Peyer's patch (tissue), 4 donors: ENCODE results near the gene CASKIN2. TPM values are rescaled to one million over a fixed set of nuclear protein-coding genes. Genes with fewer than 3 reads are reported as not detected.

ENCODE experiments used
- DNase-seq, 3 donors: peaks; one replicate each; pipeline ENCODE4 v3.0.0-alpha.2; 2017 to 2019
- H3K27ac ChIP-seq, 4 donors: fragments of 200-600 bp; sonication (generic); one replicate each; pipeline ENCODE4 v1.5.1; 2016 to 2019
- H3K27me3 ChIP-seq, 2 donors: fragments of 200-600 bp; sonication (generic); one replicate each; pipeline ENCODE4 v1.5.1; 2019
- H3K36me3 ChIP-seq, 3 donors: fragments of 200-600 bp; sonication (generic); one replicate each; pipeline ENCODE4 v1.5.1; 2016 to 2019
- H3K4me1 ChIP-seq, 4 donors: fragments of 200-600 bp; sonication (generic); one replicate each; pipeline ENCODE4 v1.5.1; 2016 to 2019
- H3K4me3 ChIP-seq, 4 donors: fragments of 200-600 bp; sonication (generic); 1 replicate in 3 of 4; 2 replicates in 1 of 4; pipeline ENCODE4 v1.5.1; 2016 to 2019; ENCODE audit warnings: mild to moderate bottlenecking in 1 of 4
- H3K9me3 ChIP-seq, 4 donors: fragments of 200-600 bp; sonication (generic); one replicate each; pipeline ENCODE4 v1.5.1; 2016 to 2019; ENCODE audit warnings: mild to moderate bottlenecking in 1 of 4
- CTCF ChIP-seq, 6 experiments: fragments of 450-650 bp in 4 of 6; fragments of 200-600 bp in 2 of 6; sonication (generic) in 1 of 6; IDR thresholded peaks; one replicate each; pipeline ENCODE4 v1.5.1; 2017 to 2019; ENCODE audit warnings: antibody characterized with exemption in 6 of 6, mild to moderate bottlenecking in 3 of 6, moderate library complexity in 1 of 6
- POLR2A ChIP-seq, 2 donors: fragments of 450-650 bp; IDR thresholded peaks; one replicate each; pipeline ENCODE4 v1.5.1; 2017; ENCODE audit warnings: antibody characterized with exemption in 2 of 2, mild to moderate bottlenecking in 2 of 2, moderate library complexity in 2 of 2
- total RNA-seq, 4 donors: library from RNA; depleted of rRNA; stranded (reverse); fragments of >200 nt; gene quantifications; one replicate each; pipeline ENCODE4 v1.1.0, GENCODE V29; 2016

CASKIN2 gene
- total RNA-seq, 4 donors from 2014 or later = 12.4 to 24.0 (median 17.3) TPM

- Histone ChIP-seq H3K36me3 (peaks cover 0 to 14% (median 0%) of the 10 kb centered on the region in 3 donors), H3K4me1 (peaks cover 4 to 72% (median 10%) of the 10 kb centered on the region in 4 donors), H3K4me3 (no peak overlapping the region), H3K27ac (peak overlapping the region in 1 of 4 donors; percentile 79), H3K9me3 (no peaks in the 10 kb centered on the region), H3K27me3 (no peaks in the 10 kb centered on the region)
- peak in 1 of 3 donors; percentile 29 for DNase-seq
- TF ChIP-seq POLR2A (IDR thresholded peaks at IDR 0.05) (no peak), CTCF (IDR thresholded peaks at IDR 0.05) (no peak)
Measured at GRCh38 chr17:75536366-75536765, 21.0 kb upstream of the CASKIN2 start.

GRCh38 chr17:75535871-75536270 lies 20.5 kb upstream of the CASKIN2 start:
- H3K4me3 ChIP-seq = no peak overlapping the region
- peaks cover 4 to 72% (median 10%) of the 10 kb centered on the region in 4 donors for H3K4me1 ChIP-seq
- TF ChIP-seq CTCF (IDR thresholded peaks at IDR 0.05) = no peak
- no peak for TF ChIP-seq POLR2A (IDR thresholded peaks at IDR 0.05)
- DNase-seq = no peak
- no peaks in the 10 kb centered on the region for H3K27me3 ChIP-seq
- peak overlapping the region; percentile 20 to 79 (median 59) for H3K27ac ChIP-seq
- no peaks in the 10 kb centered on the region for H3K9me3 ChIP-seq
- H3K36me3 ChIP-seq = peaks cover 0 to 14% (median 0%) of the 10 kb centered on the region in 3 donors

- Histone ChIP-seq H3K4me1 (peaks cover 4 to 72% (median 10%) of the 10 kb centered on the region in 4 donors), H3K36me3 (peaks cover 0 to 14% (median 0%) of the 10 kb centered on the region in 3 donors), H3K4me3 (no peak overlapping the region), H3K27me3 (no peaks in the 10 kb centered on the region), H3K9me3 (no peaks in the 10 kb centered on the region), H3K27ac (peak overlapping the region; percentile 20 to 79 (median 59))
- no peak for TF ChIP-seq CTCF (IDR thresholded peaks at IDR 0.05)
- TF ChIP-seq POLR2A (IDR thresholded peaks at IDR 0.05) = peak in 1 of 2 donors; percentile 16
- DNase-seq = peak; percentile 65 to 84 (median 82)
Measured at GRCh38 chr17:75535119-75535537, 19.8 kb upstream of the CASKIN2 start.

- peak overlapping the region in 3 of 4 donors; percentile 13 to 87 (median 84) for H3K27ac ChIP-seq
- no peaks in the 10 kb centered on the region for H3K9me3 ChIP-seq
- no peak for DNase-seq
- H3K4me1 ChIP-seq = peaks cover 4 to 61% (median 11%) of the 10 kb centered on the region in 4 donors
- peaks cover 0 to 14% (median 0%) of the 10 kb centered on the region in 3 donors for H3K36me3 ChIP-seq
- TF ChIP-seq POLR2A (IDR thresholded peaks at IDR 0.05) = no peak
- TF ChIP-seq CTCF (IDR thresholded peaks at IDR 0.05) = no peak
- H3K27me3 ChIP-seq = no peaks in the 10 kb centered on the region
- no peak overlapping the region for H3K4me3 ChIP-seq
Measured at GRCh38 chr17:75531721-75532072, 16.4 kb upstream of the CASKIN2 start.

GRCh38 chr17:75530837-75531720 lies 15.7 kb upstream of the CASKIN2 start:
- H3K4me1 ChIP-seq = peaks cover 4 to 67% (median 14%) of the 10 kb centered on the region in 4 donors
- H3K27me3 ChIP-seq = no peaks in the 10 kb centered on the region
- no peak for DNase-seq
- H3K27ac ChIP-seq = peak overlapping the region in 3 of 4 donors; percentile 13 to 87 (median 84)
- TF ChIP-seq POLR2A (IDR thresholded peaks at IDR 0.05) = no peak
- TF ChIP-seq CTCF (IDR thresholded peaks at IDR 0.05) = no peak
- no peak overlapping the region for H3K4me3 ChIP-seq
- no peaks in the 10 kb centered on the region for H3K9me3 ChIP-seq
- H3K36me3 ChIP-seq = peaks cover 0 to 14% (median 0%) of the 10 kb centered on the region in 3 donors
